ENCODE measurements around the gene TREML2. TPM values are rescaled to one million over a fixed set of nuclear protein-coding genes. Genes with fewer than 3 reads are reported as not detected.

The TREML2 gene
- total RNA-seq, 1 experiment from 2014 or later: not detected

GRCh38 chr6:41237128-41237527 is 36.2 kb upstream of the TREML2 start:
- no peaks in the 10 kb centered on the region for H3K79me2 ChIP-seq (ENCODE audit: low read length)
- H3K9me2 ChIP-seq (replicated peaks; ENCODE audit: low read length): no peaks in the 10 kb centered on the region
- ATAC-seq (no peak), DNase-seq (no peak)
- no peaks in the 10 kb centered on the region for H3K4me1 ChIP-seq (ENCODE audit: insufficient read depth, low read length)
- H3K4me2 ChIP-seq (ENCODE audit: low read length): no peak overlapping the region
- peaks cover 82% of the 10 kb centered on the region for H3K27me3 ChIP-seq (ENCODE audit: low read length)
- ChIA-PET POLR2A (ENCODE audit: unreplicated experiment) (no interaction called here), CTCF (no interaction called here)
- TF ChIP-seq CTCF (conservative IDR thresholded peaks at IDR 0.05; ENCODE audit: low read depth, low read length) (no peak), EZH2phosphoT487 (IDR thresholded peaks at IDR 0.05; ENCODE audit: borderline replicate concordance, low read length) (no peak), EZH2 (IDR thresholded peaks at IDR 0.05; ENCODE audit: low read length, unreplicated experiment) (no peak)
- no peaks in the 10 kb centered on the region for H3K9me3 ChIP-seq (ENCODE audit: low read length)
- no peaks in the 10 kb centered on the region for H4K20me1 ChIP-seq (ENCODE audit: low read length)
- no peak overlapping the region for H3K27ac ChIP-seq (ENCODE audit: low read length)
- no peak overlapping the region for H3K4me3 ChIP-seq (ENCODE audit: low read length)
- H3K36me3 ChIP-seq (ENCODE audit: low read depth, low read length): no peaks in the 10 kb centered on the region
- no peak overlapping the region for H3K9ac ChIP-seq (ENCODE audit: low read length)
- no TSS peak for BruUV-seq (replicated peaks)
- no peaks in the 10 kb centered on the region for H3F3A ChIP-seq (ENCODE audit: low read length, unreplicated experiment)
- H2AFZ ChIP-seq (ENCODE audit: low read length): no peak overlapping the region
- intact Hi-C loops (cut with micrococcal nuclease): no loop called here

- H3F3A ChIP-seq (ENCODE audit: low read length, unreplicated experiment): no peaks in the 10 kb centered on the region
- H3K4me3 ChIP-seq (ENCODE audit: low read length): no peak overlapping the region
- no peaks in the 10 kb centered on the region for H4K20me1 ChIP-seq (ENCODE audit: low read length)
- H3K79me2 ChIP-seq (ENCODE audit: low read length): no peaks in the 10 kb centered on the region
- H3K4me2 ChIP-seq (ENCODE audit: low read length): no peak overlapping the region
- no peaks in the 10 kb centered on the region for H3K4me1 ChIP-seq (ENCODE audit: insufficient read depth, low read length)
- H3K27me3 ChIP-seq (ENCODE audit: low read length): peaks cover 82% of the 10 kb centered on the region
- H3K27ac ChIP-seq (ENCODE audit: low read length): no peak overlapping the region
- ChIA-PET CTCF (no interaction called here), POLR2A (ENCODE audit: unreplicated experiment) (no interaction called here)
- no peak for TF ChIP-seq EZH2 (IDR thresholded peaks at IDR 0.05; ENCODE audit: low read length, unreplicated experiment)
- TF ChIP-seq CTCF (conservative IDR thresholded peaks at IDR 0.05; ENCODE audit: low read depth, low read length): no peak
- no peak for TF ChIP-seq EZH2phosphoT487 (IDR thresholded peaks at IDR 0.05; ENCODE audit: borderline replicate concordance, low read length)
- H2AFZ ChIP-seq (ENCODE audit: low read length): no peak overlapping the region
- no peaks in the 10 kb centered on the region for H3K9me3 ChIP-seq (ENCODE audit: low read length)
- no TSS peak for BruUV-seq (replicated peaks)
- no peak for DNase-seq
- H3K36me3 ChIP-seq (ENCODE audit: low read depth, low read length): no peaks in the 10 kb centered on the region
- no peak for ATAC-seq
- no peak overlapping the region for H3K9ac ChIP-seq (ENCODE audit: low read length)
- intact Hi-C loops (cut with micrococcal nuclease): no loop called here
- H3K9me2 ChIP-seq (replicated peaks; ENCODE audit: low read length): no peaks in the 10 kb centered on the region
Observed at GRCh38 chr6:41236276-41236675, 35.3 kb upstream of the TREML2 start.

- no peak for TF ChIP-seq EZH2phosphoT487 (IDR thresholded peaks at IDR 0.05; ENCODE audit: borderline replicate concordance, low read length)
- TF ChIP-seq EZH2 (IDR thresholded peaks at IDR 0.05; ENCODE audit: low read length, unreplicated experiment): no peak
- no peak for TF ChIP-seq CTCF (conservative IDR thresholded peaks at IDR 0.05; ENCODE audit: low read depth, low read length)
- BruUV-seq (replicated peaks): no TSS peak
- Histone ChIP-seq H4K20me1 (ENCODE audit: low read length) (no peaks in the 10 kb centered on the region), H3K27ac (ENCODE audit: low read length) (no peak overlapping the region), H3K79me2 (ENCODE audit: low read length) (no peaks in the 10 kb centered on the region), H3K9me2 (replicated peaks; ENCODE audit: low read length) (no peaks in the 10 kb centered on the region), H3K4me1 (ENCODE audit: insufficient read depth, low read length) (no peaks in the 10 kb centered on the region), H3K4me2 (ENCODE audit: low read length) (no peak overlapping the region), H3K9me3 (ENCODE audit: low read length) (no peaks in the 10 kb centered on the region), H2AFZ (ENCODE audit: low read length) (no peak overlapping the region), H3F3A (ENCODE audit: low read length, unreplicated experiment) (no peaks in the 10 kb centered on the region), H3K9ac (ENCODE audit: low read length) (no peak overlapping the region), H3K27me3 (ENCODE audit: low read length) (peaks cover 57% of the 10 kb centered on the region), H3K4me3 (ENCODE audit: low read length) (no peak overlapping the region), H3K36me3 (ENCODE audit: low read depth, low read length) (no peaks in the 10 kb centered on the region)
- POLR2A ChIA-PET (ENCODE audit: unreplicated experiment): no interaction called here
- intact Hi-C loops (cut with micrococcal nuclease): no loop called here
- no peak for ATAC-seq
- CTCF ChIA-PET: no interaction called here
- no peak for DNase-seq
Observed at GRCh38 chr6:41232667-41233066, 31.7 kb upstream of the TREML2 start.

Measured in PC-3 (cell line).